Neural cell (in vitro differentiated cells): ENCODE measurements around the gene STN1.

ENCODE experiments used
- EP300 ChIP-seq: fragments of 450-650 bp; conservative IDR thresholded peaks from 2 replicates; pipeline ENCODE4 v1.6.1; 2014; ENCODE audit warnings: antibody characterized with exemption, mild to moderate bottlenecking, moderate library complexity; ENCODE audit not compliant: poor library complexity, severe bottlenecking
- EZH2 ChIP-seq: fragments of 200-600, 300-800 bp; shearing (Covaris generic), sonication (generic); IDR thresholded peaks from 2 replicates; pipeline ENCODE4 v1.6.1; 2014; ENCODE audit warnings: antibody characterized with exemption, low read length, borderline replicate concordance, mild to moderate bottlenecking; ENCODE audit not compliant: insufficient read depth, poor library complexity, severe bottlenecking
- MXI1 ChIP-seq: fragments of 450-650 bp; conservative IDR thresholded peaks from 2 replicates; pipeline ENCODE4 v1.6.1; 2014; ENCODE audit warnings: antibody characterized with exemption, mild to moderate bottlenecking; ENCODE audit not compliant: poor library complexity, severe bottlenecking
- POLR2AphosphoS5 ChIP-seq: IDR thresholded peaks from 2 replicates; pipeline ENCODE4 v1.6.1; 2012
- RAD21 ChIP-seq: fragments of 450-650 bp; conservative IDR thresholded peaks from 2 replicates; pipeline ENCODE4 v1.6.1; 2014; ENCODE audit warnings: antibody characterized with exemption, mild to moderate bottlenecking, moderate library complexity
- TAF1 ChIP-seq: IDR thresholded peaks from 2 replicates; pipeline ENCODE4 v1.6.1; 2012; ENCODE audit warnings: low read depth
- TF ChIP-seq, protein P1 (sequence below): fragments of 450-650 bp; IDR thresholded peaks from 2 replicates; pipeline ENCODE4 v1.5.1; 2014; ENCODE audit warnings: antibody characterized with exemption, mild to moderate bottlenecking, moderate library complexity; ENCODE audit not compliant: poor library complexity, severe bottlenecking
- TF ChIP-seq, protein P2 (sequence below): IDR thresholded peaks from 2 replicates; pipeline ENCODE4 v1.6.1; 2012; ENCODE audit warnings: borderline replicate concordance

DNA sequence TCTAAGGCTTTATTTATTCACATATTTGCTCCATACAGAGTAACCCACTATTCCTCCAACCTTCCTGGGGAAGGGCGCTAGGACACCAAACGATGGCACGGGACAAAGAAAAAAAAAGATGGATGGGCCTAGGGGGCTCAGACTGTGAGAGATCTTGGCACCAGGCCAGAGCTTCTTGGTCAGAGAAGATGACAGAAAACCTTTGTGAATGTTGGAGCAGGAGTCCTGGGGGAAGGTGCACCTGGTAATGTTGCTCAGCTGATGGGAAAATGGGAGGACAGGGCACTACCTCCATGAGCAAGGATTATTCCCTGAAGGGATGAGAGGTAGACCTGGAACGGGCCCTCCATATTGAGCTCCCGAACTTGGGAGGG lies 61.2 kb downstream of the STN1 start:
- TF ChIP-seq TAF1 (no peak), EZH2 (no peak), POLR2AphosphoS5 (no peak), EP300 (no peak), RAD21 (no peak), MXI1 (no peak)
- TF ChIP-seq, protein P1, sequence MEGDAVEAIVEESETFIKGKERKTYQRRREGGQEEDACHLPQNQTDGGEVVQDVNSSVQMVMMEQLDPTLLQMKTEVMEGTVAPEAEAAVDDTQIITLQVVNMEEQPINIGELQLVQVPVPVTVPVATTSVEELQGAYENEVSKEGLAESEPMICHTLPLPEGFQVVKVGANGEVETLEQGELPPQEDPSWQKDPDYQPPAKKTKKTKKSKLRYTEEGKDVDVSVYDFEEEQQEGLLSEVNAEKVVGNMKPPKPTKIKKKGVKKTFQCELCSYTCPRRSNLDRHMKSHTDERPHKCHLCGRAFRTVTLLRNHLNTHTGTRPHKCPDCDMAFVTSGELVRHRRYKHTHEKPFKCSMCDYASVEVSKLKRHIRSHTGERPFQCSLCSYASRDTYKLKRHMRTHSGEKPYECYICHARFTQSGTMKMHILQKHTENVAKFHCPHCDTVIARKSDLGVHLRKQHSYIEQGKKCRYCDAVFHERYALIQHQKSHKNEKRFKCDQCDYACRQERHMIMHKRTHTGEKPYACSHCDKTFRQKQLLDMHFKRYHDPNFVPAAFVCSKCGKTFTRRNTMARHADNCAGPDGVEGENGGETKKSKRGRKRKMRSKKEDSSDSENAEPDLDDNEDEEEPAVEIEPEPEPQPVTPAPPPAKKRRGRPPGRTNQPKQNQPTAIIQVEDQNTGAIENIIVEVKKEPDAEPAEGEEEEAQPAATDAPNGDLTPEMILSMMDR = no peak
- TF ChIP-seq, protein P2, sequence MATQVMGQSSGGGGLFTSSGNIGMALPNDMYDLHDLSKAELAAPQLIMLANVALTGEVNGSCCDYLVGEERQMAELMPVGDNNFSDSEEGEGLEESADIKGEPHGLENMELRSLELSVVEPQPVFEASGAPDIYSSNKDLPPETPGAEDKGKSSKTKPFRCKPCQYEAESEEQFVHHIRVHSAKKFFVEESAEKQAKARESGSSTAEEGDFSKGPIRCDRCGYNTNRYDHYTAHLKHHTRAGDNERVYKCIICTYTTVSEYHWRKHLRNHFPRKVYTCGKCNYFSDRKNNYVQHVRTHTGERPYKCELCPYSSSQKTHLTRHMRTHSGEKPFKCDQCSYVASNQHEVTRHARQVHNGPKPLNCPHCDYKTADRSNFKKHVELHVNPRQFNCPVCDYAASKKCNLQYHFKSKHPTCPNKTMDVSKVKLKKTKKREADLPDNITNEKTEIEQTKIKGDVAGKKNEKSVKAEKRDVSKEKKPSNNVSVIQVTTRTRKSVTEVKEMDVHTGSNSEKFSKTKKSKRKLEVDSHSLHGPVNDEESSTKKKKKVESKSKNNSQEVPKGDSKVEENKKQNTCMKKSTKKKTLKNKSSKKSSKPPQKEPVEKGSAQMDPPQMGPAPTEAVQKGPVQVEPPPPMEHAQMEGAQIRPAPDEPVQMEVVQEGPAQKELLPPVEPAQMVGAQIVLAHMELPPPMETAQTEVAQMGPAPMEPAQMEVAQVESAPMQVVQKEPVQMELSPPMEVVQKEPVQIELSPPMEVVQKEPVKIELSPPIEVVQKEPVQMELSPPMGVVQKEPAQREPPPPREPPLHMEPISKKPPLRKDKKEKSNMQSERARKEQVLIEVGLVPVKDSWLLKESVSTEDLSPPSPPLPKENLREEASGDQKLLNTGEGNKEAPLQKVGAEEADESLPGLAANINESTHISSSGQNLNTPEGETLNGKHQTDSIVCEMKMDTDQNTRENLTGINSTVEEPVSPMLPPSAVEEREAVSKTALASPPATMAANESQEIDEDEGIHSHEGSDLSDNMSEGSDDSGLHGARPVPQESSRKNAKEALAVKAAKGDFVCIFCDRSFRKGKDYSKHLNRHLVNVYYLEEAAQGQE = no peak
